Adrenal gland (tissue), 12 donors: Measurements from ENCODE around the gene AGL. TPM values are rescaled to one million over a fixed set of nuclear protein-coding genes. Genes with fewer than 3 reads are reported as not detected.

ENCODE experiments used
- DNase-seq, 7 donors: peaks; one replicate each; pipeline ENCODE4 v3.0.0-alpha.2; 2019 to 2020
- H3K27ac ChIP-seq, 5 donors: fragments of 200-600 bp; sonication (generic) in 4 of 5; 1 replicate in 3 of 5; 2 replicates in 2 of 5; pipeline versions ENCODE4 v1.5.1 to v1.8.0; 2016 to 2020; ENCODE audit warnings: mild to moderate bottlenecking in 1 of 5
- H3K27me3 ChIP-seq: fragments of 200-600 bp; 2 replicates; pipeline ENCODE4 v1.8.0; 2021
- H3K36me3 ChIP-seq, 2 donors: fragments of 200-600 bp; replicated peaks in 1 of 2; 1 replicate in 1 of 2; 2 replicates in 1 of 2; pipeline versions ENCODE4 v1.5.1 to v1.8.0; 2018 to 2022
- H3K4me1 ChIP-seq, 2 donors: fragments of 200-600 bp; replicated peaks in 1 of 2; 1 replicate in 1 of 2; 2 replicates in 1 of 2; pipeline versions ENCODE4 v1.5.1 to v1.8.0; 2018 to 2021
- H3K4me3 ChIP-seq, 4 donors: fragments of 200-600 bp; sonication (generic) in 3 of 4; one replicate each; pipeline ENCODE4 v1.5.1; 2016 to 2018
- H3K9me3 ChIP-seq, 3 donors: fragments of 200-600 bp; sonication (generic) in 1 of 3; replicated peaks in 1 of 3; 1 replicate in 2 of 3; 2 replicates in 1 of 3; pipeline versions ENCODE4 v1.5.1 to v1.8.0; 2016 to 2021
- POLR2A ChIP-seq, 2 donors: fragments of 450-650 bp; IDR thresholded peaks; one replicate each; pipeline ENCODE4 v1.6.1; 2017; ENCODE audit warnings: antibody characterized with exemption in 2 of 2, mild to moderate bottlenecking in 2 of 2, moderate library complexity in 1 of 2
- WGBS, 4 donors: extraction: QIAGEN DNeasy Blood & Tissue Kit in 2 of 4; methylation state at CpG; one replicate each; pipeline versions ENCODE4 v1.1.5 to v1.1.7; 2013 to 2017; 5-methylcytosine and 5-hydroxymethylcytosine counted together
- intact Hi-C, 2 donors: fragments of 100-400 bp; cut with DNase I; formaldehyde crosslinking; loops; one replicate each; pipeline versions ENCODE4 v1.14.1 to v1.15.0; 2022 to 2023
- polyA plus RNA-seq, 3 donors: library from polyadenylated mRNA; stranded (reverse); fragments of 200-250 nt in 2 of 3; fragments of 350-450 nt in 1 of 3; fragmentation: Illumina TruSeq in 1 of 3; extraction: RNeasy Lipid Tissue Mini Kit (QIAGEN cat#74804) in 1 of 3; gene quantifications; one replicate each; pipeline ENCODE4 v1.2.3, GENCODE V29; 2013 to 2014
- total RNA-seq, 9 donors: library from RNA; depleted of rRNA in 4 of 9; stranded (reverse); fragments of >200 nt in 4 of 9; fragments of 120-200 nt in 1 of 9; fragmentation: NEBNext Ultra II Directional in 1 of 9; extraction: Animal tissue kit (Norgen Biotek cat#: 25700) in 1 of 9; gene quantifications; one replicate each; pipeline versions ENCODE4 v1.1.0 to v1.2.4, GENCODE V29; 2013 to 2023
- TF ChIP-seq, protein P1 (sequence below), 6 experiments: fragments of 450-650 bp in 4 of 6; fragments of 200-600 bp in 2 of 6; sonication (generic) in 1 of 6; IDR thresholded peaks; 1 replicate in 5 of 6; 2 replicates in 1 of 6; pipeline versions ENCODE4 v1.5.1 to v1.8.0; 2016 to 2021; ENCODE audit warnings: antibody characterized with exemption in 6 of 6, mild to moderate bottlenecking in 2 of 6, moderate library complexity in 1 of 6
- donor health status: healthy with polysubstance abuse.
- donor health status: Bipolar disorder and iron deficiency.
- donor health status: DM: yes; HTN: yes; CAD: no.
- donor health status: DM: no; HTN: no; CAD: no.
- donor health status: DM: no; HTN: no; CAD: no.
- donor health status: DM: yes; HTN: yes; CAD: no.

Gene AGL
- total and polyA plus RNA-seq, 12 donors: 4.5 to 27.5 (median 14.8) TPM

DNA sequence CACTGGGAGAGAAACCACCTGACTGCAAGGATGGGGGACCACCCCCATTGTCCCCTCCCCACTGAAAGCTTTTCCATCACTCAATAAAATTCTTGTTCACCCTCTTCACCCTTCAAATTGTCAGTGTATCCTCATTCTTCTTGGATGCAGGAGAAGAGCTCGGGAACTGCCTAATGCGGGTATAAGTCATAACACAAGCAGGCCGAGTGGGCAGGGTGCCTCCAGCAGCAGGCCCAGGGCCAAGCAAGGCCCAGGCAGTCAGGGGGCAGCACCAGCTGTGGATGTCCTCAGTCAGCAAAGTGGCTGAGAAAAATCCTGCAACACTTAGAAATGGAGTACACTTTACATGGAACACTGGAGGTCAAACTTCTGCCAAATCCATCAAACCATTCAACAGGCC is 85.9 kb downstream of the AGL start:
- H3K27me3 ChIP-seq: no peaks in the 10 kb centered on the region
- no peak overlapping the region for H3K4me3 ChIP-seq
- no peak for TF ChIP-seq POLR2A (IDR thresholded peaks at IDR 0.05)
- TF ChIP-seq, protein P1, sequence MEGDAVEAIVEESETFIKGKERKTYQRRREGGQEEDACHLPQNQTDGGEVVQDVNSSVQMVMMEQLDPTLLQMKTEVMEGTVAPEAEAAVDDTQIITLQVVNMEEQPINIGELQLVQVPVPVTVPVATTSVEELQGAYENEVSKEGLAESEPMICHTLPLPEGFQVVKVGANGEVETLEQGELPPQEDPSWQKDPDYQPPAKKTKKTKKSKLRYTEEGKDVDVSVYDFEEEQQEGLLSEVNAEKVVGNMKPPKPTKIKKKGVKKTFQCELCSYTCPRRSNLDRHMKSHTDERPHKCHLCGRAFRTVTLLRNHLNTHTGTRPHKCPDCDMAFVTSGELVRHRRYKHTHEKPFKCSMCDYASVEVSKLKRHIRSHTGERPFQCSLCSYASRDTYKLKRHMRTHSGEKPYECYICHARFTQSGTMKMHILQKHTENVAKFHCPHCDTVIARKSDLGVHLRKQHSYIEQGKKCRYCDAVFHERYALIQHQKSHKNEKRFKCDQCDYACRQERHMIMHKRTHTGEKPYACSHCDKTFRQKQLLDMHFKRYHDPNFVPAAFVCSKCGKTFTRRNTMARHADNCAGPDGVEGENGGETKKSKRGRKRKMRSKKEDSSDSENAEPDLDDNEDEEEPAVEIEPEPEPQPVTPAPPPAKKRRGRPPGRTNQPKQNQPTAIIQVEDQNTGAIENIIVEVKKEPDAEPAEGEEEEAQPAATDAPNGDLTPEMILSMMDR (IDR thresholded peaks at IDR 0.05): no peak
- no peak overlapping the region for H3K27ac ChIP-seq
- no peaks in the 10 kb centered on the region for H3K4me1 ChIP-seq
- no peak for DNase-seq
- no peaks in the 10 kb centered on the region for H3K36me3 ChIP-seq
- WGBS, 4 donors: 93 to 100% (median 95%) methylated on average over 3 of the region's 3 CpGs
- H3K9me3 ChIP-seq: no peaks in the 10 kb centered on the region
- intact Hi-C loops: no loop called here

DNA sequence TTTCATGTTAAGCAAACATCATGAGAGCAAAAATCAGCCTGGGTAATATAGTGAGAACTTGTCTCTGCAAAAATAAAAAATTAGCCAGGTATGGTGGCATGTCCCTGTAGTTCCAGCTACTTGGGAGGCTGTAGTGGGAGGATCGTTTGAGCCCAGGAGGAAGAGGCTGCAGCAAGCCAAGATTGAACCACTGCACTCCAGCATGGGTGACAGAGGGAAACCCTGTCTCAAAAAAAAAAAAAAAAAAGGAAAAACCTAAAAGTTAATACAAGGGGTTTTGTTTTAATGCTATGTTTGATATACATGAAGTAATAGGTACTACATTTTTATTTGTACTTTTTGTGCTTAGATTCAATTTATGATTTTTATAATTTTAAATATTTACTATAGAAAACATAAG is 92.6 kb downstream of the AGL start:
- intact Hi-C loops: no loop called here
- no peaks in the 10 kb centered on the region for H3K4me1 ChIP-seq

DNA sequence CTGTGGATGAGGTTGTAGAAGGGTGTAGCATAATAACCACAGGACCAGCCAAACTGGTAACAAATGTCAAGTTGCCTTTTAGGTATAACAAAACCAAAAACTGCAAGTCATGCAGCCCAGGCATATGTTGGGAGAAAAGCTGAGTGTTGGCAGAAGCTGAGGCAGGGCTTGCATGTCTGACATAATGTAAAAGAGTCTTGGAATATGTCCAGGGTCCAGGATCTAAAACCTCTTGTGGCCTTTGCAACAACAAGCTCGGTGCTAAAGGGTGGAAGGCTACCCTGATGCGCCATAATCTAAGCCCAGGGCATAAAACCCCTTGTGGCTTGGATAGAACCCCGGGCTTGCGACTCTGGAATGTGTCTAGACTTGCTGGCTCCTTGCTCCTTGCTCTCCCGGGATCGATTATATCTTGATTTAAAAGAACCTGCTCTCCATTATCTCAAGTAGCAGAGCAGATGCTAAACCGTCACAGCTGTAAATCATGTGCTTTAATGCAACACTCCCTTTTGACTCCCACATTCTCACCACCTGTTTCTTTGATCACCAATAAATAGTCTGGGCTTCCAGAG is 93.1 kb downstream of the AGL start:
- H3K4me3 ChIP-seq: no peak overlapping the region
- intact Hi-C loops: no loop called here
- 62 to 71% (median 67%) methylated on average over 7 of the region's 7 CpGs for WGBS, 4 donors
- no peak overlapping the region for H3K27ac ChIP-seq
- no peaks in the 10 kb centered on the region for H3K9me3 ChIP-seq
- DNase-seq: no peak
- H3K27me3 ChIP-seq: no peaks in the 10 kb centered on the region
- TF ChIP-seq, protein P1 (IDR thresholded peaks at IDR 0.05): no peak
- no peak for TF ChIP-seq POLR2A (IDR thresholded peaks at IDR 0.05)
- H3K4me1 ChIP-seq: no peaks in the 10 kb centered on the region
- H3K36me3 ChIP-seq: no peaks in the 10 kb centered on the region

More for the DNA sequence above, 92.6 kb downstream of the AGL start:
- no peak overlapping the region for H3K27ac ChIP-seq
- H3K4me3 ChIP-seq: no peak overlapping the region
- WGBS, 4 donors: 81 to 91% (median 85%) methylated on average over 1 of the region's 1 CpG
- no peaks in the 10 kb centered on the region for H3K27me3 ChIP-seq
- H3K9me3 ChIP-seq: no peaks in the 10 kb centered on the region
- no peaks in the 10 kb centered on the region for H3K36me3 ChIP-seq
- DNase-seq: no peak
- TF ChIP-seq, protein P1 (IDR thresholded peaks at IDR 0.05): no peak
- TF ChIP-seq POLR2A (IDR thresholded peaks at IDR 0.05): no peak

DNA sequence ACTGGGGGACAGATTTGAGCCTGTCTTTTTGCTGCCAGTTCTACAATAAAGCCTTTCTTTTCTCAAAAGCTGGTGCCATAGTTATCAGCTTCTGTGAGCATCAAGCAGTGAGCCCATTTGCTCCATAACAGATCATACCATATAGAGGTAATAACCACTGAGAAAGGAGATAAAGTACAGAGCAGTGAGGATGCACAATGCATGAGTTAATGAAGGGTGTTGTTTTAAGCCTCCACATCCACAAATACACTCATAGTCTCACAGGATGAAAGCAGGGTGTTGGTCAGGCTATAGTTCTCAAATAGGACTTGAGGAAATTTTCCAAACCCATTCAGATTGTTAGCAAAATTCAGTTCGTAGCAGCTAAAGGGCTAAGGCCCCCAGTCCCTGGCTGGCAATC is 94.0 kb downstream of the AGL start:
- Histone ChIP-seq H3K4me1 (no peaks in the 10 kb centered on the region), H3K27ac (no peak overlapping the region), H3K9me3 (no peaks in the 10 kb centered on the region), H3K36me3 (no peaks in the 10 kb centered on the region), H3K27me3 (no peaks in the 10 kb centered on the region), H3K4me3 (no peak overlapping the region)
- 71 to 90% (median 79%) methylated on average over 1 of the region's 1 CpG for WGBS, 4 donors
- DNase-seq: no peak
- intact Hi-C loops: no loop called here
- TF ChIP-seq, protein P1 (IDR thresholded peaks at IDR 0.05): no peak
- TF ChIP-seq POLR2A (IDR thresholded peaks at IDR 0.05): no peak
